ENCODE data around the gene PRPS1.

- TF ChIP-seq CTCF (IDR thresholded peaks at IDR 0.05; ENCODE audit: insufficient read depth, low read length) (no peak), POLR2AphosphoS5 (IDR thresholded peaks at IDR 0.05; ENCODE audit: low read depth) (no peak), REST (IDR thresholded peaks at IDR 0.05; ENCODE audit: insufficient replicate concordance, low read depth) (no peak), GABPA (IDR thresholded peaks at IDR 0.05; ENCODE audit: low read depth) (no peak)
These were observed 4.0 kb downstream of the PRPS1 start for GRCh38 chrX:107632346-107632745.

All from HL-60 (cell line).